A549 (cell line): ENCODE data around the gene ARHGAP20.

Experiments used
- CTCF ChIP-seq: fragments of >200 bp; sonication (Bioruptor Twin); formaldehyde crosslinking; IDR thresholded peaks from 3 replicates; pipeline ENCODE4 v1.5.1; 2016
- EHMT2 ChIP-seq: fragments of 200-600 bp; sonication (generic); IDR thresholded peaks from 2 replicates; pipeline ENCODE4 v1.6.1; 2016; ENCODE audit warnings: antibody characterized with exemption, low read depth, mild to moderate bottlenecking, moderate library complexity
- FOSL2 ChIP-seq, 2 experiments: fragments of 450-650 bp in 1 of 2; fragments of >200 bp in 1 of 2; sonication (Bioruptor Twin) in 1 of 2; formaldehyde crosslinking; IDR thresholded peaks; 2 replicates each; pipeline versions ENCODE4 v1.5.0 to v1.6.1; 2016 to 2020; ENCODE audit warnings: mild to moderate bottlenecking in 1 of 2, moderate library complexity in 1 of 2
- HDAC2 ChIP-seq: fragments of 200-600 bp; sonication (generic); IDR thresholded peaks from 2 replicates; pipeline ENCODE4 v1.6.1; 2016
- HMGXB4 ChIP-seq: fragments of 250-450 bp; sonication (Bioruptor Pico); IDR thresholded peaks from 2 replicates; pipeline ENCODE4 v1.5.0; 2021; ENCODE audit warnings: mild to moderate bottlenecking, moderate library complexity, borderline replicate concordance
- KDM1A ChIP-seq: fragments of 200-600 bp; sonication (generic); IDR thresholded peaks from 2 replicates; pipeline ENCODE4 v1.6.1; 2016; ENCODE audit warnings: low read depth, mild to moderate bottlenecking
- MAZ ChIP-seq: fragments of 150-350 bp; IDR thresholded peaks from 2 replicates; pipeline ENCODE4 v1.6.1; 2014; ENCODE audit warnings: antibody characterized with exemption, low read depth, low read length, borderline replicate concordance
- PBX3 ChIP-seq: IDR thresholded peaks from 2 replicates; pipeline ENCODE4 v1.6.1; 2012
- POLR2A ChIP-seq: IDR thresholded peaks from 2 replicates; pipeline ENCODE4 v1.6.1; 2012; ENCODE audit warnings: mild to moderate bottlenecking, low read length
- RCOR1 ChIP-seq: fragments of 150-350 bp; IDR thresholded peaks from 2 replicates; pipeline ENCODE4 v1.6.1; 2014; ENCODE audit warnings: antibody characterized with exemption, low read length, low read depth
- SREBF2 ChIP-seq: fragments of 450-650 bp; IDR thresholded peaks from 2 replicates; pipeline ENCODE4 v1.6.1; 2014; ENCODE audit warnings: mild to moderate bottlenecking, moderate library complexity
- TF ChIP-seq, protein P1 (sequence below): IDR thresholded peaks from 2 replicates; pipeline ENCODE4 v1.6.1; 2012

DNA sequence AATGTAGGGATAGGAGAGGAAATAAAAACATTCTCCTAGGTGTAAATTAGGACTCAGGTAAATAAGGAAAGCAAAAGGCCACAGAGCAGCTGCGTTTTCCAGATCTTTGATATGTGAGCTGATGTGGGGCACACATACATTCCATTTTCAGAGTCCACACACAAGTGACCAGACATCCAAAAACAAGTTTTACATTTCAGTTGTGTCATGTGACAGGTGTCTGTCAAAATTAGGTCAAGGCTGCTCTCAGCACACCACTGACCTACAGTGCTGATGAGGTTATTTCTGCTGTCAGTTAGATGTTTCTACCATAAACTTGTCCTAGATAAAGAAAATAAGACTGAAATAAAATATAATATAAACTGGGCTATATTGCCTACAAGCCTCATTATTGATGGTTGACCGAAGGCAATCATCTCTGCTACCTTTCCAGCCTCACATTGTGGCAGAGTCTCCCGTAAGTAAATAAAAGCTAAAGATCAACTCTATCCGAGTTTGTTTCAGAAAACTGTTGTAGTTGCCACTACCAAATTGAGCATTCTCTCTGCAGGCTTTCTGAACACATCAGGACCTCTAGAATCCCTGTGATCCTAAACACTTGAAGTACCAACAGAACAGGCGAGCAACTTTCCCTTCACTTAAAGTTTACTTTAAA lies 7.9 kb downstream of the ARHGAP20 start:
- TF ChIP-seq CTCF (no peak), EHMT2 (no peak), HMGXB4 (no peak), POLR2A (no peak), SREBF2 (no peak), PBX3 (no peak), HDAC2 (no peak), RCOR1 (no peak), MAZ (no peak), FOSL2 (IDR thresholded peaks at IDR 0.05) (no peak), FOSL2 (CRISPR knock-in tag; IDR thresholded peaks at IDR 0.05) (no peak), KDM1A (no peak)
- TF ChIP-seq, protein P1, sequence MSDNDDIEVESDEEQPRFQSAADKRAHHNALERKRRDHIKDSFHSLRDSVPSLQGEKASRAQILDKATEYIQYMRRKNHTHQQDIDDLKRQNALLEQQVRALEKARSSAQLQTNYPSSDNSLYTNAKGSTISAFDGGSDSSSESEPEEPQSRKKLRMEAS, result no peak
